ENCODE results near the gene RNF224. TPM values are rescaled to one million over a fixed set of nuclear protein-coding genes. Genes with fewer than 3 reads are reported as not detected.

Gene RNF224
- total and polyA plus RNA-seq, 2 experiments from 2014 or later: 0.63 TPM; not detected in 1

- H3K4me2 ChIP-seq: peak overlapping the region; percentile 90
- ATAC-seq (no peak), DNase-seq (ENCODE audit: low spot score) (no peak)
- 0 out of 2 replicates have a peak, but pooled peaks cover 29% of the 10 kb centered on the region for H3F3A ChIP-seq (replicated peaks; ENCODE audit: low read depth)
- H3K36me3 ChIP-seq (ENCODE audit: insufficient read depth): no peaks in the 10 kb centered on the region
- H4K20me1 ChIP-seq (replicated peaks; ENCODE audit: insufficient read depth): peaks cover 16% of the 10 kb centered on the region
- H2AFZ ChIP-seq: no peak overlapping the region
- TF ChIP-seq EZH2 (IDR thresholded peaks at IDR 0.05; ENCODE audit: low read depth, unreplicated experiment): no peak
- TF ChIP-seq STAT1 (IDR thresholded peaks at IDR 0.05; ENCODE audit: unreplicated experiment): no peak
- no peak for TF ChIP-seq ZNF331 (CRISPR knock-in tag; IDR thresholded peaks at IDR 0.05; ENCODE audit: low read depth)
- TF ChIP-seq POLR2AphosphoS5 (IDR thresholded peaks at IDR 0.05; ENCODE audit: low read depth): no peak
- no peak for TF ChIP-seq ZNF114 (CRISPR knock-in tag; IDR thresholded peaks at IDR 0.05)
- no peak for TF ChIP-seq ETS1 (IDR thresholded peaks at IDR 0.05)
- TF ChIP-seq CTCF (conservative IDR thresholded peaks at IDR 0.05; ENCODE audit: low read depth in 2 of 2): no peak
- no peak for TF ChIP-seq REST (IDR thresholded peaks at IDR 0.05; ENCODE audit: unreplicated experiment)
- no peak for TF ChIP-seq CREB1 (CRISPR knock-in tag; IDR thresholded peaks at IDR 0.05; ENCODE audit: low read depth)
- no peak for TF ChIP-seq NANOG (IDR thresholded peaks at IDR 0.05; ENCODE audit: borderline replicate concordance)
- no peak for TF ChIP-seq EZH2phosphoT487 (IDR thresholded peaks at IDR 0.05; ENCODE audit: unreplicated experiment)
- TF ChIP-seq ZNF462 (CRISPR knock-in tag; IDR thresholded peaks at IDR 0.05): no peak
- TF ChIP-seq JUNB (IDR thresholded peaks at IDR 0.05; ENCODE audit: unreplicated experiment): no peak
- peaks cover 35% of the 10 kb centered on the region for H3K4me1 Mint-ChIP-seq
- H3K27me3 Mint-ChIP-seq (ENCODE audit: insufficient read depth, low read depth, poor library complexity): peaks cover 29% of the 10 kb centered on the region
- no peak overlapping the region; the same call in 1 of the 2 replicates for H3K27ac ChIP-seq (ENCODE audit: low read depth)
- peaks cover 29% of the 10 kb centered on the region for H3K79me2 ChIP-seq (replicated peaks; ENCODE audit: insufficient read depth)
- H3K9me2 ChIP-seq (ENCODE audit: insufficient read depth): no peaks in the 10 kb centered on the region
- peak overlapping the region; percentile 89 for H3K4me3 ChIP-seq
- H3K27me3 ChIP-seq (ENCODE audit: insufficient read depth): no peaks in the 10 kb centered on the region
- no peaks in the 10 kb centered on the region for H3K9me3 Mint-ChIP-seq
- peaks cover 31% of the 10 kb centered on the region for H3K36me3 Mint-ChIP-seq (ENCODE audit: low read depth)
- H3K27ac Mint-ChIP-seq: 0 out of 2 replicates have a peak overlapping the region, but pooled peaks have one; percentile 44
- H3K4me3 Mint-ChIP-seq: peak overlapping the region; percentile 86
- peaks cover 20% of the 10 kb centered on the region; the same call in 1 of the 2 replicates for H3K4me1 ChIP-seq (ENCODE audit: insufficient read depth)
Measured at GRCh38 chr9:137242269-137243203, 15.2 kb downstream of the RNF224 start.
